Measurements from ENCODE around the gene TPM1.

- TF ChIP-seq POLR2A (IDR thresholded peaks at IDR 0.05), result no peak
- TF ChIP-seq CTCF (IDR thresholded peaks at IDR 0.05), result no peak
Measured at GRCh38 chr15:63006032-63006878, 36.3 kb upstream of the TPM1 start.
